ENCODE results near the gene GMEB2. TPM values are rescaled to one million over a fixed set of nuclear protein-coding genes. Genes with fewer than 3 reads are reported as not detected.

Gene GMEB2
- total and polyA plus RNA-seq, 10 of the 15 experiments (the other 5 are each of a cell fraction or from before 2014, with no cell fraction given): 0.08 to 15.1 (median 6.9) TPM

GRCh38 chr20:63553251-63553932 lies 73.5 kb downstream of the GMEB2 start:
- intact Hi-C loops (cut with micrococcal nuclease; ENCODE audit: unreplicated experiment): loop anchor here (1.0 kb wide), 1 partner anchor 16 kb away; the partner anchor contains the start of gene PTK6
- peaks cover 22% of the 10 kb centered on the region for H3K4me1 ChIP-seq (ENCODE audit: control insufficient read depth, insufficient read depth, low read length)
- ChIA-PET RAD21 (ENCODE audit: unreplicated experiment) (interaction anchor here (1.2 to 2.0 kb wide), 5 partner anchors 11 to 88 kb away, joined by 3 to 23 read pairs (median 10); partner anchors contain the start of genes HELZ2 and PTK6), CTCF (interaction anchor here (0.6 to 2.2 kb wide), 4 partner anchors 10 to 88 kb away, joined by 3 to 9 read pairs (median 6); no protein-coding TSS in a partner anchor), SMC1A (ENCODE audit: uncharacterized antibody, unreplicated experiment) (interaction anchor here (0.6 to 3.5 kb wide), 3 partner anchors 16 to 88 kb away, joined by 3 to 16 read pairs (median 4); partner anchors contain the start of gene PTK6), POLR2A (interaction anchor here (0.6 to 2.2 kb wide), 7 partner anchors 11 to 302 kb away, joined by 3 to 11 read pairs (median 6); partner anchors contain the start of genes PPDPF and PTK6)
- H3K4me2 ChIP-seq (ENCODE audit: control insufficient read depth, insufficient read depth): peak overlapping the region; percentile 90
- peak; percentile 35 for DNase-seq (ENCODE audit: low read depth, low spot score)
- WGBS (ENCODE audit: insufficient coverage, insufficient replicate concordance, low lambda C conversion rate, missing lambda C conversion rate): 1% methylated on average over 24 of the region's 37 CpGs
- ATAC-seq: peak; percentile 71
- no peaks in the 10 kb centered on the region; a peak in 1 of 4 replicates for H3K27me3 ChIP-seq (replicated peaks in 1 of 2; ENCODE audit: control insufficient read depth in 2 of 2, insufficient read depth in 2 of 2, low read length in 1 of 2)
- H3K79me2 ChIP-seq (ENCODE audit: control insufficient read depth, insufficient read depth, low read length): no peaks in the 10 kb centered on the region
- 0 out of 2 replicates have a peak overlapping the region, but pooled peaks have one; percentile 22 for H3K9ac ChIP-seq (ENCODE audit: control insufficient read depth, insufficient read depth, low read length)
- H3K36me3 ChIP-seq (ENCODE audit: control insufficient read depth in 2 of 2, insufficient read depth in 2 of 2, low read length in 1 of 2): no peaks in the 10 kb centered on the region
- H2AFZ ChIP-seq (ENCODE audit: control insufficient read depth, low read depth, low read length): peak overlapping the region; percentile 67
- H3K9me3 ChIP-seq (replicated peaks; ENCODE audit: control insufficient read depth, insufficient read depth, low read length): no peaks in the 10 kb centered on the region
- in situ Hi-C loops (cut with MboI): no loop called here
- H4K20me1 ChIP-seq (ENCODE audit: control insufficient read depth, insufficient read depth): no peaks in the 10 kb centered on the region; the same call in 1 of the 2 replicates
- peak overlapping the region; percentile 65; the same call in 1 of the 2 replicates for H3K4me3 ChIP-seq
- BruUV-seq (replicated peaks): no TSS peak
- H3K27ac ChIP-seq (ENCODE audit: control insufficient read depth, insufficient read depth): peak overlapping the region; percentile 64
- FAIRE-seq: peak; percentile 89
- TF ChIP-seq NBN (IDR thresholded peaks at IDR 0.05) (no peak), CHD2 (IDR thresholded peaks at IDR 0.05; ENCODE audit: borderline replicate concordance, low read depth, low read length) (0 out of 2 replicates have a peak, but pooled peaks have one; percentile 5), HDGF (IDR thresholded peaks at IDR 0.05) (peak; percentile 95), LARP7 (IDR thresholded peaks at IDR 0.05) (peak; percentile 80), JUND (IDR thresholded peaks at IDR 0.05; ENCODE audit: low read depth, low read length) (no peak), KLF5 (IDR thresholded peaks at IDR 0.05; ENCODE audit: partially characterized antibody) (peak; percentile 27), IKZF1 (conservative IDR thresholded peaks at IDR 0.05) (no peak), GATAD2B (conservative IDR thresholded peaks at IDR 0.05; ENCODE audit: low read depth) (peak; percentile 58), SMARCA5 (IDR thresholded peaks at IDR 0.05) (peak; percentile 64), NR2F1 (conservative IDR thresholded peaks at IDR 0.05) (0 out of 2 replicates have a peak, but pooled peaks have one; percentile 5), EGR1 (IDR thresholded peaks at IDR 0.05; ENCODE audit: borderline replicate concordance in 1 of 2, low read depth in 2 of 2, low read length in 2 of 2) (peak in 1 of 2 experiments; percentile 91; a peak in 2 of 3 replicates), DPF2 (IDR thresholded peaks at IDR 0.05) (peak; percentile 33), SIN3A (IDR thresholded peaks at IDR 0.05; ENCODE audit: low read depth, low read length) (no peak), RUNX3 (IDR thresholded peaks at IDR 0.05; ENCODE audit: low read length) (peak; percentile 78), MEF2B (IDR thresholded peaks at IDR 0.05; ENCODE audit: partially characterized antibody, poor library complexity, severe bottlenecking) (no peak), ATF7 (IDR thresholded peaks at IDR 0.05; ENCODE audit: low read depth) (no peak), BHLHE40 (IDR thresholded peaks at IDR 0.05; ENCODE audit: borderline replicate concordance in 1 of 2, low read depth in 2 of 2, low read length in 1 of 2) (peak; percentile 8 to 50; a peak in 2 of 4 replicates), MTA3 (IDR thresholded peaks at IDR 0.05; ENCODE audit: borderline replicate concordance, low read length) (no peak), PAX8 (IDR thresholded peaks at IDR 0.05) (no peak), ZNF207 (IDR thresholded peaks at IDR 0.05; ENCODE audit: borderline replicate concordance) (0 out of 2 replicates have a peak, but pooled peaks have one; percentile 77), SP1 (IDR thresholded peaks at IDR 0.05; ENCODE audit: low read depth, low read length) (peak; percentile 77)
- TF ChIP-seq, protein P1, sequence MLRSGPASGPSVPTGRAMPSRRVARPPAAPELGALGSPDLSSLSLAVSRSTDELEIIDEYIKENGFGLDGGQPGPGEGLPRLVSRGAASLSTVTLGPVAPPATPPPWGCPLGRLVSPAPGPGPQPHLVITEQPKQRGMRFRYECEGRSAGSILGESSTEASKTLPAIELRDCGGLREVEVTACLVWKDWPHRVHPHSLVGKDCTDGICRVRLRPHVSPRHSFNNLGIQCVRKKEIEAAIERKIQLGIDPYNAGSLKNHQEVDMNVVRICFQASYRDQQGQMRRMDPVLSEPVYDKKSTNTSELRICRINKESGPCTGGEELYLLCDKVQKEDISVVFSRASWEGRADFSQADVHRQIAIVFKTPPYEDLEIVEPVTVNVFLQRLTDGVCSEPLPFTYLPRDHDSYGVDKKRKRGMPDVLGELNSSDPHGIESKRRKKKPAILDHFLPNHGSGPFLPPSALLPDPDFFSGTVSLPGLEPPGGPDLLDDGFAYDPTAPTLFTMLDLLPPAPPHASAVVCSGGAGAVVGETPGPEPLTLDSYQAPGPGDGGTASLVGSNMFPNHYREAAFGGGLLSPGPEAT (IDR thresholded peaks at IDR 0.05; ENCODE audit: low read depth): peak; percentile 15; the same call in 1 of the 2 replicates
- TF ChIP-seq, protein P2, sequence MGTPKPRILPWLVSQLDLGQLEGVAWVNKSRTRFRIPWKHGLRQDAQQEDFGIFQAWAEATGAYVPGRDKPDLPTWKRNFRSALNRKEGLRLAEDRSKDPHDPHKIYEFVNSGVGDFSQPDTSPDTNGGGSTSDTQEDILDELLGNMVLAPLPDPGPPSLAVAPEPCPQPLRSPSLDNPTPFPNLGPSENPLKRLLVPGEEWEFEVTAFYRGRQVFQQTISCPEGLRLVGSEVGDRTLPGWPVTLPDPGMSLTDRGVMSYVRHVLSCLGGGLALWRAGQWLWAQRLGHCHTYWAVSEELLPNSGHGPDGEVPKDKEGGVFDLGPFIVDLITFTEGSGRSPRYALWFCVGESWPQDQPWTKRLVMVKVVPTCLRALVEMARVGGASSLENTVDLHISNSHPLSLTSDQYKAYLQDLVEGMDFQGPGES (IDR thresholded peaks at IDR 0.05): no peak
